Activated naive CD4-positive, alpha-beta T cell treated with anti-CD3 and anti-CD28 coated beads, Interleukin-2, amount 50 U/mL, for 72 hours (primary cell): ENCODE data around the gene HLA-DPA1. TPM values are rescaled to one million over a fixed set of nuclear protein-coding genes. Genes with fewer than 3 reads are reported as not detected.

Experiments
- ATAC-seq, 2 donors: fragments of 150-1000 bp; cut with Tn5 transposase; 2 replicates each; pipeline ENCODE4 v1.10.0; 2021; ENCODE audit warnings: mild to moderate bottlenecking in 2 of 2, moderate library complexity in 2 of 2
- DNase-seq, 2 donors: peaks; one replicate each; pipeline ENCODE4 v3.0.0; 2021 to 2022; ENCODE audit warnings: low spot score in 2 of 2
- H3K27ac Mint-ChIP-seq, 2 donors: one replicate each; pipeline ENCODE4 v1.8.0; 2022; ENCODE audit warnings: mild to moderate bottlenecking in 2 of 2, mixed read lengths in 2 of 2
- H3K36me3 Mint-ChIP-seq, 2 donors: one replicate each; pipeline ENCODE4 v1.8.0; 2022; ENCODE audit warnings: mixed read lengths in 2 of 2
- H3K9me3 Mint-ChIP-seq, 2 donors: one replicate each; pipeline ENCODE4 v1.8.0; 2022; ENCODE audit warnings: mixed read lengths in 2 of 2
- total RNA-seq, 2 donors: library from RNA; stranded (reverse); gene quantifications; one replicate each; pipeline ENCODE4 v1.2.3, GENCODE V29; 2022

Gene HLA-DPA1
- 10 to 100 TPM; 24.4 to 45.8 TPM for total RNA-seq

- peak within 1 kb of the TSS in 1 of 2 donors; percentile 73 for H3K27ac Mint-ChIP-seq
- DNase-seq (peak; percentile 30 to 63), ATAC-seq (peak; percentile 77 to 79)
- no peaks in the 10 kb centered on the region for H3K9me3 Mint-ChIP-seq
- H3K36me3 Mint-ChIP-seq, result peaks cover 4 to 6% of the 10 kb centered on the region in 2 donors
Observed at GRCh38 chr6:33073431-33073871, at the start of gene HLA-DPA1. Gene HLA-DPA1, minus strand, starts transcription at chr6:33073649.

GRCh38 chr6:33123181-33123580 is 49.7 kb upstream of the HLA-DPA1 start:
- no peak for ATAC-seq
- Mint-ChIP-seq H3K36me3 (peaks cover 10% of the 10 kb centered on the region in 2 donors), H3K27ac (no peak overlapping the region), H3K9me3 (peaks cover 5% of the 10 kb centered on the region in 2 donors)
- DNase-seq, result no peak

GRCh38 chr6:33120001-33120400 is 46.6 kb upstream of the HLA-DPA1 start:
- H3K36me3 Mint-ChIP-seq, result peaks cover 10 to 21% of the 10 kb centered on the region in 2 donors
- no peak for ATAC-seq
- DNase-seq, result no peak
- H3K9me3 Mint-ChIP-seq, result peaks cover 5% of the 10 kb centered on the region in 2 donors
- no peak overlapping the region for H3K27ac Mint-ChIP-seq

- H3K36me3 Mint-ChIP-seq, result peaks cover 5 to 16% of the 10 kb centered on the region in 2 donors
- H3K9me3 Mint-ChIP-seq, result peaks cover under 1% of the 10 kb centered on the region in 2 donors
- ATAC-seq, result peak; percentile 49 to 63
- peak in 1 of 2 donors; percentile 35 for DNase-seq
- H3K27ac Mint-ChIP-seq, result no peak overlapping the region
Observed at GRCh38 chr6:33118525-33119123, 45.2 kb upstream of the HLA-DPA1 start.

- no peak overlapping the region for H3K27ac Mint-ChIP-seq
- DNase-seq (no peak), ATAC-seq (no peak)
- H3K36me3 Mint-ChIP-seq, result peaks cover 0 to 11% of the 10 kb centered on the region in 2 donors
- H3K9me3 Mint-ChIP-seq, result no peaks in the 10 kb centered on the region
Observed at GRCh38 chr6:33117811-33118277, 44.4 kb upstream of the HLA-DPA1 start.

- DNase-seq, result no peak
- Mint-ChIP-seq H3K9me3 (no peaks in the 10 kb centered on the region), H3K27ac (no peak overlapping the region), H3K36me3 (peaks cover 0 to 11% of the 10 kb centered on the region in 2 donors)
- ATAC-seq, result peak in 1 of 2 donors; percentile 31
Observed at GRCh38 chr6:33116841-33117711, 43.6 kb upstream of the HLA-DPA1 start.

- H3K9me3 Mint-ChIP-seq, result no peaks in the 10 kb centered on the region
- H3K27ac Mint-ChIP-seq, result no peak overlapping the region
- H3K36me3 Mint-ChIP-seq, result peaks cover 0 to 11% of the 10 kb centered on the region in 2 donors
- no peak for ATAC-seq
- DNase-seq, result no peak
Observed at GRCh38 chr6:33116417-33116816, 43.0 kb upstream of the HLA-DPA1 start.

- no peak for ATAC-seq
- DNase-seq, result no peak
- no peak overlapping the region for H3K27ac Mint-ChIP-seq
- peaks cover 0 to 11% of the 10 kb centered on the region in 2 donors for H3K36me3 Mint-ChIP-seq
- no peaks in the 10 kb centered on the region for H3K9me3 Mint-ChIP-seq
Observed at GRCh38 chr6:33114406-33114805, 41.0 kb upstream of the HLA-DPA1 start.

GRCh38 chr6:33113755-33114154 is 40.3 kb upstream of the HLA-DPA1 start:
- Mint-ChIP-seq H3K27ac (no peak overlapping the region), H3K36me3 (peaks cover 0 to 11% of the 10 kb centered on the region in 2 donors), H3K9me3 (no peaks in the 10 kb centered on the region)
- ATAC-seq (no peak), DNase-seq (no peak)

GRCh38 chr6:33112148-33112547 is 38.7 kb upstream of the HLA-DPA1 start:
- ATAC-seq (peak; percentile 73 to 90), DNase-seq (no peak)
- no peak overlapping the region for H3K27ac Mint-ChIP-seq
- H3K36me3 Mint-ChIP-seq, result peaks cover 0 to 6% of the 10 kb centered on the region in 2 donors
- H3K9me3 Mint-ChIP-seq, result no peaks in the 10 kb centered on the region

- Mint-ChIP-seq H3K36me3 (no peaks in the 10 kb centered on the region), H3K9me3 (peaks cover 5 to 8% of the 10 kb centered on the region in 2 donors), H3K27ac (no peak overlapping the region)
- DNase-seq (no peak), ATAC-seq (no peak)
Observed at GRCh38 chr6:33108307-33108706, 34.9 kb upstream of the HLA-DPA1 start.

- no peaks in the 10 kb centered on the region for H3K36me3 Mint-ChIP-seq
- ATAC-seq, result no peak
- no peak for DNase-seq
- H3K27ac Mint-ChIP-seq, result no peak overlapping the region
- peaks cover 5 to 8% of the 10 kb centered on the region in 2 donors for H3K9me3 Mint-ChIP-seq
Observed at GRCh38 chr6:33107641-33108040, 34.2 kb upstream of the HLA-DPA1 start.

GRCh38 chr6:33105916-33106871 is 32.7 kb upstream of the HLA-DPA1 start:
- no peaks in the 10 kb centered on the region for H3K36me3 Mint-ChIP-seq

GRCh38 chr6:33105386-33105785 is 31.9 kb upstream of the HLA-DPA1 start:
- DNase-seq, result no peak
- ATAC-seq, result no peak
- H3K27ac Mint-ChIP-seq, result no peak overlapping the region
- H3K36me3 Mint-ChIP-seq, result peaks cover 0 to 4% of the 10 kb centered on the region in 2 donors
- peaks cover 14 to 20% of the 10 kb centered on the region in 2 donors for H3K9me3 Mint-ChIP-seq

More at GRCh38 chr6:33105916-33106871, 32.7 kb upstream of the HLA-DPA1 start:
- DNase-seq, result no peak
- peaks cover 8 to 14% of the 10 kb centered on the region in 2 donors for H3K9me3 Mint-ChIP-seq
- no peak for ATAC-seq
- H3K27ac Mint-ChIP-seq, result no peak overlapping the region

- ATAC-seq (no peak), DNase-seq (no peak)
- peaks cover 16 to 22% of the 10 kb centered on the region in 2 donors for H3K9me3 Mint-ChIP-seq
- no peak overlapping the region for H3K27ac Mint-ChIP-seq
- H3K36me3 Mint-ChIP-seq, result peaks cover 4 to 6% of the 10 kb centered on the region in 2 donors
Observed at GRCh38 chr6:33104887-33105286, 31.4 kb upstream of the HLA-DPA1 start.

- Mint-ChIP-seq H3K36me3 (peaks cover 12 to 15% of the 10 kb centered on the region in 2 donors), H3K27ac (no peak overlapping the region), H3K9me3 (peaks cover 23 to 30% of the 10 kb centered on the region in 2 donors)
- ATAC-seq, result no peak
- DNase-seq, result no peak
Observed at GRCh38 chr6:33103776-33104175, 30.3 kb upstream of the HLA-DPA1 start.
